HCT116 (cell line): ENCODE data around the gene STK36. TPM values are rescaled to one million over a fixed set of nuclear protein-coding genes. Genes with fewer than 3 reads are reported as not detected.

ENCODE experiments used
- ATAC-seq: fragments of 200-7000 bp; cut with Tn5 transposase; 2 replicates; pipeline ENCODE4 v1.9.1; 2020; ENCODE audit warnings: mild to moderate bottlenecking, moderate library complexity
- BruUV-seq: library from RNA; stranded (reverse); fragments of 400-500 nt; replicated peaks from 2 replicates; lab custom pipeline; 2021; lab: Mats Ljungman, UMichigan
- CTCF ChIA-PET: fragments of 300-600 bp; sonication (Branson Sonifier 250); formaldehyde crosslinking; loops from one replicate; lab custom pipeline; 2021; ENCODE audit warnings: antibody characterized with exemption; lab: Charles Lee
- POLR2A ChIA-PET: fragments of 300-600, 350-600 bp; sonication (Branson Sonifier 250); formaldehyde crosslinking; loops from one replicate; lab custom pipeline; 2021; ENCODE audit warnings: antibody characterized with exemption; lab: Charles Lee
- RAD21 ChIA-PET, 2 experiments: fragments of 300-600 bp; sonication (Branson Sonifier 250); formaldehyde crosslinking; loops; one replicate each; lab custom pipeline; 2023; ENCODE audit warnings: low total read pairs in 2 of 2; ENCODE audit not compliant: uncharacterized antibody in 2 of 2, unreplicated experiment in 2 of 2, low non-redundant PET in 1 of 2; lab: Charles Lee
- DNase-seq: peaks from one replicate; pipeline ENCODE4 v3.0.0-alpha.2; 2010; ENCODE audit warnings: low read depth, low spot score
- H2AFZ ChIP-seq: fragments of 200-600 bp; shearing (Covaris generic), sonication (generic); 2 replicates; pipeline ENCODE4 v1.6.1; 2017; ENCODE audit warnings: low read depth, mixed run types, mixed read lengths, antibody characterized with exemption, low read length; ENCODE audit not compliant: poor library complexity, severe bottlenecking
- H3K27ac ChIP-seq: 2 replicates; pipeline ENCODE4 v1.5.1; 2012; ENCODE audit warnings: low read depth, low read length
- H3K27me3 ChIP-seq: fragments of 200-600 bp; sonication (generic); 2 replicates; pipeline ENCODE4 v1.6.1; 2016; ENCODE audit warnings: mixed run types, low read length, mixed read lengths; ENCODE audit not compliant: insufficient read depth
- H3K36me3 ChIP-seq, 2 experiments: fragments of 200-500 bp in 1 of 2; fragments of 200-600 bp in 1 of 2; sonication (Bioruptor generic) in 1 of 2; sonication (generic) in 1 of 2; 2 replicates each; pipeline versions ENCODE4 v1.5.1 to v1.6.1; 2014 to 2016; ENCODE audit warnings: low read length in 2 of 2, inconsistent platforms in 1 of 2, mixed read lengths in 1 of 2, mixed run types in 1 of 2; ENCODE audit not compliant: insufficient read depth in 2 of 2, control insufficient read depth in 1 of 2
- H3K4me1 ChIP-seq, 2 experiments: fragments of 200-600 bp in 1 of 2; sonication (generic) in 1 of 2; 2 replicates each; pipeline versions ENCODE4 v1.5.1 to v1.6.1; 2012 to 2017; ENCODE audit warnings: low read length in 2 of 2, inconsistent platforms in 1 of 2, mild to moderate bottlenecking in 1 of 2, mixed read lengths in 1 of 2, mixed run types in 1 of 2, moderate library complexity in 1 of 2; ENCODE audit not compliant: insufficient read depth in 2 of 2, control insufficient read depth in 1 of 2
- H3K4me2 ChIP-seq: fragments of 200-600 bp; sonication (generic); 2 replicates; pipeline ENCODE4 v1.6.1; 2017; ENCODE audit warnings: mixed run types, low read length, mixed read lengths
- H3K4me3 ChIP-seq, 2 experiments: fragments of 200-600 bp in 1 of 2; sonication (generic) in 1 of 2; replicated peaks in 1 of 2; 2 replicates each; pipeline ENCODE4 v1.5.1; 2011 to 2016; ENCODE audit warnings: low read length in 2 of 2, control low read depth in 1 of 2, low read depth in 1 of 2, mild to moderate bottlenecking in 1 of 2, mixed read lengths in 1 of 2, mixed run types in 1 of 2
- H3K79me2 ChIP-seq: fragments of 200-600 bp; sonication (generic); 2 replicates; pipeline ENCODE4 v1.6.1; 2017; ENCODE audit warnings: mild to moderate bottlenecking, mixed run types, low read length, moderate library complexity, mixed read lengths; ENCODE audit not compliant: insufficient read depth
- H3K9ac ChIP-seq: fragments of 200-600 bp; sonication (generic); 2 replicates; pipeline ENCODE4 v1.6.1; 2016; ENCODE audit warnings: low read length, mixed read lengths
- H3K9me2 ChIP-seq: fragments of 200-600 bp; sonication (generic), shearing (Covaris generic); 2 replicates; pipeline ENCODE4 v1.6.1; 2017; ENCODE audit warnings: mixed run types, mild to moderate bottlenecking, moderate library complexity; ENCODE audit not compliant: insufficient read depth
- H3K9me3 ChIP-seq, 2 experiments: fragments of 200-500 bp in 1 of 2; fragments of 200-600 bp in 1 of 2; sonication (Bioruptor generic) in 1 of 2; sonication (generic) in 1 of 2; 2 replicates each; pipeline ENCODE4 v1.6.1; 2014 to 2017; ENCODE audit warnings: low read length in 2 of 2, mixed read lengths in 2 of 2, inconsistent platforms in 1 of 2, low read depth in 1 of 2, mild to moderate bottlenecking in 1 of 2, mixed run types in 1 of 2, moderate library complexity in 1 of 2; ENCODE audit not compliant: control insufficient read depth in 1 of 2, insufficient read depth in 1 of 2
- H4K20me1 ChIP-seq: fragments of 200-600 bp; sonication (generic), shearing (Covaris generic); 2 replicates; pipeline ENCODE4 v1.6.1; 2017; ENCODE audit warnings: mixed run types, mild to moderate bottlenecking, moderate library complexity; ENCODE audit not compliant: insufficient read depth
- CBX3 ChIP-seq: IDR thresholded peaks from 2 replicates; pipeline ENCODE4 v1.6.1; 2012; ENCODE audit warnings: low read depth
- RAD21 ChIP-seq: IDR thresholded peaks from 2 replicates; pipeline ENCODE4 v1.6.1; 2012; ENCODE audit warnings: low read depth, mild to moderate bottlenecking
- SRF ChIP-seq: IDR thresholded peaks from 2 replicates; pipeline ENCODE4 v1.6.1; 2012; ENCODE audit warnings: low read depth
- ZFX ChIP-seq: fragments of 450-650 bp; IDR thresholded peaks from 2 replicates; pipeline ENCODE4 v1.6.1; 2017
- intact Hi-C: fragments of 100-400 bp; cut with micrococcal nuclease; formaldehyde crosslinking; loops from 2 replicates; pipeline ENCODE4 v1.10.0; 2022
- total RNA-seq: library from RNA; stranded (reverse); gene quantifications from one replicate; pipeline ENCODE4 v1.2.1, GENCODE V29; 2021; ENCODE audit not compliant: unreplicated experiment
- TF ChIP-seq, protein P1 (sequence below): IDR thresholded peaks from 2 replicates; pipeline ENCODE4 v1.6.1; 2012
- TF ChIP-seq, protein P2 (sequence below), 3 experiments: fragments of 200-600 bp in 1 of 3; sonication (generic) in 1 of 3; IDR thresholded peaks in 2 of 3; conservative IDR thresholded peaks in 1 of 3; 2 replicates each; pipeline ENCODE4 v1.5.1; 2012 to 2017; ENCODE audit warnings: low read depth in 2 of 3, low read length in 2 of 3, antibody characterized with exemption in 1 of 3, borderline replicate concordance in 1 of 3, control low read depth in 1 of 3, mild to moderate bottlenecking in 1 of 3, mixed read lengths in 1 of 3, mixed run types in 1 of 3, moderate library complexity in 1 of 3; ENCODE audit not compliant: insufficient read depth in 1 of 3

The STK36 gene
- total RNA-seq, 1 experiment from 2014 or later = 45.5 TPM

GRCh38 chr2:218658671-218659257, 13.1 kb upstream of the STK36 start:
- ChIA-PET POLR2A (interaction anchor here (0.9 to 2.9 kb wide), 4 partner anchors 13 to 189 kb away, joined by 3 to 20 read pairs (median 3); partner anchors contain the start of genes RNF25 and STK36), RAD21 (interaction anchor here (0.6 to 2.6 kb wide), 7 partner anchors 13 to 190 kb away, joined by 3 to 9 read pairs (median 5); partner anchors contain the start of genes RNF25 (in 1 of the 2) and STK36 (in 1 of the 2)), CTCF (interaction anchor here (0.8 to 3.1 kb wide), 10 partner anchors 9 to 301 kb away, joined by 3 to 71 read pairs (median 6); partner anchors contain the start of genes RNF25, STK36 and TTLL4)
- DNase-seq = peak; percentile 66
- Histone ChIP-seq H4K20me1 (no peaks in the 10 kb centered on the region; the same call in 1 of the 2 replicates), H3K79me2 (peaks cover 62% of the 10 kb centered on the region), H3K4me2 (peak overlapping the region; percentile 96), H3K36me3 (peaks cover 25 to 50% of the 10 kb centered on the region in 2 experiments), H3K27me3 (no peaks in the 10 kb centered on the region), H2AFZ (peak overlapping the region; percentile 42), H3K4me3 (peak overlapping the region; percentile 88 to 96), H3K9me3 (no peaks in the 10 kb centered on the region), H3K9me2 (no peaks in the 10 kb centered on the region), H3K27ac (peak overlapping the region; percentile 70), H3K9ac (peak overlapping the region; percentile 87), H3K4me1 (peaks cover 0 to 19% of the 10 kb centered on the region in 2 experiments; a peak in 2 of 4 replicates)
- TSS peak; percentile 76 for BruUV-seq
- intact Hi-C loops = loop anchor here (1.0 kb wide), 2 partner anchors 29 to 189 kb away; no protein-coding TSS in a partner anchor
- TF ChIP-seq, protein P1, sequence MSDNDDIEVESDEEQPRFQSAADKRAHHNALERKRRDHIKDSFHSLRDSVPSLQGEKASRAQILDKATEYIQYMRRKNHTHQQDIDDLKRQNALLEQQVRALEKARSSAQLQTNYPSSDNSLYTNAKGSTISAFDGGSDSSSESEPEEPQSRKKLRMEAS = peak; percentile 47; the same call in 1 of the 2 replicates
- TF ChIP-seq SRF = peak; percentile 62; the same call in 1 of the 2 replicates
- TF ChIP-seq, protein P2, sequence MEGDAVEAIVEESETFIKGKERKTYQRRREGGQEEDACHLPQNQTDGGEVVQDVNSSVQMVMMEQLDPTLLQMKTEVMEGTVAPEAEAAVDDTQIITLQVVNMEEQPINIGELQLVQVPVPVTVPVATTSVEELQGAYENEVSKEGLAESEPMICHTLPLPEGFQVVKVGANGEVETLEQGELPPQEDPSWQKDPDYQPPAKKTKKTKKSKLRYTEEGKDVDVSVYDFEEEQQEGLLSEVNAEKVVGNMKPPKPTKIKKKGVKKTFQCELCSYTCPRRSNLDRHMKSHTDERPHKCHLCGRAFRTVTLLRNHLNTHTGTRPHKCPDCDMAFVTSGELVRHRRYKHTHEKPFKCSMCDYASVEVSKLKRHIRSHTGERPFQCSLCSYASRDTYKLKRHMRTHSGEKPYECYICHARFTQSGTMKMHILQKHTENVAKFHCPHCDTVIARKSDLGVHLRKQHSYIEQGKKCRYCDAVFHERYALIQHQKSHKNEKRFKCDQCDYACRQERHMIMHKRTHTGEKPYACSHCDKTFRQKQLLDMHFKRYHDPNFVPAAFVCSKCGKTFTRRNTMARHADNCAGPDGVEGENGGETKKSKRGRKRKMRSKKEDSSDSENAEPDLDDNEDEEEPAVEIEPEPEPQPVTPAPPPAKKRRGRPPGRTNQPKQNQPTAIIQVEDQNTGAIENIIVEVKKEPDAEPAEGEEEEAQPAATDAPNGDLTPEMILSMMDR (IDR thresholded peaks at IDR 0.05 in 2 of 3, conservative IDR thresholded peaks at IDR 0.05 in 1 of 3; ENCODE audit: borderline replicate concordance in 1 of 3, insufficient read depth in 1 of 3, low read depth in 2 of 3, low read length in 2 of 3) = peak; percentile 58 to 89 (median 62)
- TF ChIP-seq CBX3 = no peak
- peak; percentile 57 for TF ChIP-seq RAD21
- peak; percentile 78; the same call in 1 of the 2 replicates for TF ChIP-seq ZFX
- peak; percentile 69 for ATAC-seq
